Measurements from ENCODE around the gene ARHGAP19.
A peak's percentile ranks its signal among the peaks of the same experiment; 100 is the strongest.
"Not testable (repeated sequence)": the region's sequence is repeated elsewhere in the genome, so short reads cannot be mapped to it uniquely, and the experiment has no call there.

Gene ARHGAP19

DNA sequence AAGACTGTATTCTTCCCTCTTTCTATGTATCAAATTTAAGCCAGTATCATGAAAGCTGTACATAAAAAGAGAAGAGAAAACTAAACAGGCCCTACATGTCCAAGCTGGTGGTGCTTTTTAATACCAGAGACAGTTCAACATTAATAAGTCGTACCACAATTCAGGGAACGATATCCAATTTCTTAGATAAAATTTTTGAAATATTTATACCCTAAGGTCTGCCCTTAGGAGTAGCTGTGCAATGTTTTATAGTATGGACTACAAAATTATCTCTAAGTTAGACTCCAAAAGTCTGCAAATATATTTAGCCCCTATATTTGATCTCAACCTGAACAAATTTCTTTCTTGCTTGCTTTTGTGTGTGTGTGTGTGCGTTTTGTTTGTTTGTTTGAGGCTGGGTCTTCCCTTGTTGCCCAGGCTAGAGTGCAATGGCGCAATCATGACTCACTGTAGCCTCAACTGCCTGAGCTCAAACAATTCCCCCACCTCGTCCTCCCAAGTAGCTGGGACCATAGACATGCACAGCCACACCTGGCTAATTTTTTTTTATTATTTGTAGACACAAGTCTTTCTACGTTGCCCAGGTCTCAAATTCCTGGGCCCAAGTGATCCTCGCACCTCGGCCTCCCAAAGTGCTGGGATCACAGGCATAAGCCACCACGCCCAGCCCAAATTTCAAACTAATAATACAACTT lies 13.2 kb downstream of the ARHGAP19 start:
- no peak for DNase-seq

DNA sequence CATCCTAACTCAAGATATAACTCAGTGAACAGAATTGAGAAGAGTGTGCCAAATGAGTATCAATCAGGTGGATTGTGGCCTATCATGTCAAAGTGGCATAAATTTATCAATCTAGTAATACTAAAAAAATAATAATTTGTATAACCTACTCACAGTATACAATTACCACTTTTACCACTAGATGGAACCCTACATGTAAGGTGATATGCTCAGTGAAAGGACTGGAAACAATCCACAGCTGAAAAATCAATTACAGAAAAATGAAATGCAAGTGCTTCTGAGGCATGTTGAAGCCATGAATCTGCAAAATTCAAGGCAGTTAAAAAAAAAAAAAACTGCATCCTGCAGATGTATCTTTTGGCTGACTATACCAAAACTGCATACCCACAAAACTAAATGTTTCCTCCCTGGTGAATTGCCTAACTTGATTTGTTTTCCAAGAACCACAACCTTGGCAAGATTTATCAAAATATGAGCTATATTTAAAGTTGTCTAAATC lies 13.9 kb downstream of the ARHGAP19 start:
- peak; percentile 86 for DNase-seq

GRCh38 chr10:97277551-97277950 lies 14.9 kb downstream of the ARHGAP19 start:
- no peak for DNase-seq

GRCh38 chr10:97274828-97275227 lies 17.6 kb downstream of the ARHGAP19 start:
- DNase-seq, result peak; percentile 26

GRCh38 chr10:97273700-97274099 lies 18.7 kb downstream of the ARHGAP19 start:
- DNase-seq, result no peak

GRCh38 chr10:97270523-97271154 lies 21.8 kb downstream of the ARHGAP19 start:
- DNase-seq, result no peak

DNA sequence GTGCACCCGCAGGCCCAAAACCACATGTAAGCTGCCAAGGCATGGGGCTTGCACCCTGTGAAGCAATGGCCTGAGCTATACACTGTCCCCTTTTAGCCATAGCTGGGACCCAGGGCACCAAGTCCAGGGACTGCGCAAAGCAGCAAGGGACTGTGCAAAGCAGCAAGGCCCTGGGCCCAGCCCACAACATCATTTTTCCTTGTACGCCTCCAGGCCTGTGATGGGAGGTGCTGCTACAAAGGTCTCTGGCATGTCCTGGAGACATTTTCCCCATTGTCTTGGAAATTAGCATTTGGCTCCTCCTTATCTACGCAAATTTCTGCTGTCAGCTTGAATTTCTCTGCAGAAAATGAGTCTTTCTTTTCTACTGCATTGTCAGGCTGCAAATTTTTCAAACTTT lies 24.8 kb downstream of the ARHGAP19 start:
- DNase-seq, result no peak

DNA sequence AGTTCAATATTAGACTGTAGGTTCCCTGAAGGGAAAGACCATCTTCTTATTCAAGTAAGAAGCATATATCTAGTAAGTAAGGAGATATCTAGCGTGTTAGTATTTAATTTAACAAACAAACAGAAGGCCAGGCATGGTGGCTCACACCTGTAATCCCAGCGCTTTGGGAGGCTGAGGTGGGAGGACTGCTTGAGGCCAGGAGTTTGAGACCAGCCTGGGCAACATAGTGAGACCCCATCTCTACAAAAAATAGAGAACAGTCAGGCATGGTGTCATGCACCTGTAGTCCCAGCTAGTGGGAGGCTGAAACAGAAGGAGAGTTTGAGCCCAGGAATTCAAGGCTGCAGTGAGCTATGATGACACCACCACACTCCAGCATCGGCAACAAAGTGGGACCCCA lies 27.3 kb downstream of the ARHGAP19 start:
- not testable (repeated sequence) for DNase-seq

DNA sequence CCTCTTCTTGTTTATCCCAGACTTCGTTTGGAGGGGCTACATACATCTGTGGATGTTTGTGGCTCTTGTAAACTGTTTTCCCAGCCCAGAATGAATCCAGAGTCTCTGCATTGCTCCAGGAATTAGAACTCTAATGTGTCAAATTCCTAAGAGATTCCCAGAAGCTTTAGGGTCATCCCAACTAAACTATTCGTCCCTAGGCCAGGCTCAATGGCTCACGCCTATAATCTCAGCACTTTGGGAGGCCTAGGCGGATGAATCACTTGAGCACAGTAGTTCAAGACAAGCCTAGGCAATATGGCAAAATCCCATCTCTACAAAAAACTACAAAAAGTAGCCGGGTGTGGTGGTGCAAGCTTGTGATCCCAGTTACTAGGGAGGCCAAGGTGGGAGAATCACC lies 28.5 kb downstream of the ARHGAP19 start:
- no peak for DNase-seq

DNA sequence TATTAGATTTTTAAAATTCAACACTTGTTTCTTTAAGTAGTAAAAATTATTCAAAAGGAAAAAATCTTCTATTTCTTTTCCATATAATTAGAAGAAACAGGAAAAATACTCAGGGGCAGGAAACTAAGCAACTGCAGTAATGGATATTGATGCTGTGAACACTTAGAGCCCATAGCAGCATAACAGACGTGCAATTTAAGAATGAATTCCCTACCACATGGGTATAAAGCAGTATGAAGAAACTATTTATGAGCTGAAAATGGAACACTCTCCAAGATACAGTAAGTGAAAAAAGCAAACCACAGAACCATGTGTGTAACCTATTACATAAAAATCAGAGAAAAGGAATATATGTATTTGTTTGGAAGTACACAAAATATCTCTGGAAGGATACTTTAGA lies 30.8 kb downstream of the ARHGAP19 start:
- DNase-seq, result no peak

DNA sequence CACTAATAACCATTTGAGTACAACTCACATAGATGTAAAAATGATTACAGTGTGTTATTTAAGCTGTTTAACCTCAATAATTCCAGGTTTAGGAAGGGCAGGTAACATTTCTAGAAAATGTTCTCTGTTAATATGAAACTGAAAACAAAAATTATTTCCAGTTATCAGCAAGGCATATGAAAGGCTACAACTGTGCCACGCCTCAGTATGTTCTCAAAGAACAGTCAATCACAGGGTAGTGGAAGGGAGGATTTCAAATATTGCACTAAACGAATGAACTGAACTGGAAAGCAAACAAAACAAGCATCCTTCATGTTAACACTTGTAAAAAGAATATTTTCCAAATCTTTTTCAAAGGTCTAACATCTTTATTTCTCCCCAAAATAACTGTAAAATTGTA lies 31.3 kb downstream of the ARHGAP19 start:
- DNase-seq, result no peak

DNA sequence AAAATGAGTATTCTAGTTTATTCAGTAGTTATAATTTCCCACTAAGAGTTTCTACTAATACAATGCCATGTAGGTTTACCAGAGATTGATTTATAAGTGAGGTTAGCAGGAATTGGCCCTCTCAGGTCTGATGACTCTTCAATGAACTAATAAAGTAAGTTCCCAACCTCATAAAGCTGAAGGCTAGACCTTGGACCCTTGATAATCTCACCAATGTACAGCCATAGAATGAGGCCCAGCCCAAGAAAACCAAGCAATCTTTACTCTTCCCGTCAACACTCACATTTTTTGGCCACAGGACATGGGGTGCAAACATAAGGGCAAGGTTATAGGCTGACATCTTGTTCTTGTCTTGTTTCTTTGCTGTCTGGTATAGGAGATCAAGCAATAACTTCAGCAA lies 33.3 kb downstream of the ARHGAP19 start:
- DNase-seq, result no peak

GRCh38 chr10:97256356-97256755 lies 36.1 kb downstream of the ARHGAP19 start:
- no peak for DNase-seq

GRCh38 chr10:97255512-97256293 lies 36.7 kb downstream of the ARHGAP19 start:
- DNase-seq, result no peak

- no peak for DNase-seq
Observed at GRCh38 chr10:97254694-97255093, 37.7 kb downstream of the ARHGAP19 start.

- DNase-seq, result no peak
Observed at GRCh38 chr10:97250952-97251351, 41.5 kb downstream of the ARHGAP19 start.

- DNase-seq, result no peak
Observed at GRCh38 chr10:97243836-97244235, 48.6 kb downstream of the ARHGAP19 start.

DNA sequence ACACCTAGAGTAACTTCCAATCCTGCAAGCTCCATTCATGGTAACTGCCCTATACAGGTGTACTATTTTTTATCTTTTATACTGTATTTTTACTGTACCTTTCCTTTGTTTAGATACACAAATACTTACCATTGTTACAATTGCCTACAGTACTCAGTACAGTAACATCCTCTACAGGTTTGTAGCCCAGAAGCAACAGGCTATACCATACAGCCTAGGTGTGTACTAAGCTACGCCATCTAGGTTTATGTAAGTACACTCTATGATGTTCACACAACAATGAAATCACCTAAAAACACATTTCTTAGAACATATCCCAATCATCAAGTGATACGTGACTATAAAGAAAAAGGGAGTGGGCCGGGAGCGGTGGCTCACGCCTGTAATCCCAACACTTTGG lies 53.6 kb downstream of the ARHGAP19 start:
- DNase-seq, result no peak

DNA sequence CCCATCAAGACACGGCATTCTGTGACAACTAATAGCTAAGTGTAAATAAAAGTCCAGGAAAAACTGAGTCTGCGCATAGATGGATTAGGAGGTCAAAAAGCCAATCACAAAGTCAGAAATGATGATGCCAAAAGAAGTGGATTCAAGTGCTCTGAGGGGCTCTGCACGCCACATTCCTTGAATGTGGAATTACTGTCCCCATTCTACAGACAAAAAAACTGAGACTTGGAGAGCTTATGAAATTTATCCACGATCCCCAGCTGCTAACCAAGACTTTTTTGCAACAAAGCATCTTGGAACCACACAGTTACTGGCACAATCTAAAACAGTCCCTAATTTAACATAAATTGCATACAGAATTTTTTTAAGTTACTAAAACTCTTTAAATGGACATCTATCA lies 57.1 kb downstream of the ARHGAP19 start:
- DNase-seq, result no peak

DNA sequence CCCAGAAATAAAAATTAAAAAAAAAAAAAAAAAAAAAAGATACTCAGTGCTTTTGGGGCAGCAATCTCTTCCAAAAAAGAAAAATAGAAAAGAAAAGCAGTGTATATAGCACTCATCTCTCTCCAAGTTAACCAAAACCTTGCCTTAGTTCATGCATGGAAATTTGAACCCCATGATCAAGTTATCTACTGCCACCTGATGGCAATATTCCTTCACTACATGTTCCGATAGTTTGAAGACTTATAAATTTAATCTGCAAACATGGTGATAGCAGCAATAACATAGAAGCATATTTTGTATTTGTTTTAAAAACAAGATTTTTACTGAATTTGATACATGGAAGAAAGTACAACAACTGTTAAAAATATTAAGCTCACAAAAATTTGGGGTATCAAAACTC lies 58.0 kb downstream of the ARHGAP19 start:
- DNase-seq, result peak; percentile 79

DNA sequence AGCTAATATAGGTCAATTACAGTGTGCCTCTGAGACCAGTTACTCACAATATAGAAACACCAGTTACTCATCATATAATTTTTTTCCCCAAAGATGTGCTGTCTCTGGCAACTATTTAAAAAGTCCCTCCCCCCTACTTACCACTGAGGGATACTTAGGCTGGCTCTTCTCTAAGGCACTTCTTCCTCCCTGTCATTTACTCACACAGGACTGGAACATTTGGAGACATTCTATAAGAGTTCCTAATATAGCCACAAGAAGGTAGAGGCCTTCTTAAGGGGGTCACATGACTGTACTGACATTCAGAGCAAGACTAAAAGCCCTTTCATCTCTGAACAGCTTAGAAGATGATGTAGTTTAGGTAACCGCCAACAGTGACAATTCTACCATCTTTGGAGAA lies 62.3 kb downstream of the ARHGAP19 start:
- DNase-seq, result no peak

DNA sequence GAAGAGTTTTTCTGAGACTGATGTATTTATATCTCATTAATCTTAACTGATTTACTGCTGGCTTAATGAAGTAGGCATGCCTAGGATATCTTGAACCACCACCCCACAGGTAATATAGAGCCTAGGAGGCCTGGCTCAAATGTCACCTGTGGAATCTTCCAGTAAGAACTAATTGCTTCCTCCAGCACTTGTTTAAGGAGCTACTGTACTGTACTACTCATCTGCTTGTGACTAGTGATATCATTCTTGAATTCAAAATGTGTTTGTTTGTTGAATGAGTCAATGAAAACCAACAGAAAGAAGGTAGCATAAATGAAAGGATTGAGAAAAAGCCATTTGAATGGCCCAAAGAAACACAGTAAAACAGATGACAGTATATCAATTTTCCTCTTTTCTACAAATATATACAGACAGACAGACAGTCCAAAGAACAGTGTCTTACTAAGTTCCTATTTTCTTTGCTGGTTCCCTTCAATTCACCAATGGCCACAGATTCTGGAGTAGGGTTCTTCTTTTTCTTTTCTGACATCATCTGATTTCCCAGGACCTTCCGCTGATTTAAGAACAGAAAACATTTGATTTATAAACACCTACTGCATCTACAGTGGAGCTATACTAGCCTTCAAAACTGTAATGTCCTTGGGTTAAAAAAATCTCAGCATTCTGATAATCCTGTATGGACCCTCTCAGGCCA lies 63.0 kb downstream of the ARHGAP19 start:
- DNase-seq, result no peak

- DNase-seq, result no peak
Observed at GRCh38 chr10:97228775-97229157, 63.7 kb downstream of the ARHGAP19 start.

Measured in hematopoietic multipotent progenitor cell treated with erythropoietin and hydrocortisone succinate and interleukin-3 and kit ligand, for 4 days (in vitro differentiated cells).